K562 (cell line): ENCODE results near the gene PI4K2A. TPM values are rescaled to one million over a fixed set of nuclear protein-coding genes. Genes with fewer than 3 reads are reported as not detected.

ENCODE experiments used
- ATF1 ChIP-seq, 2 experiments: fragments of 450-650 bp in 1 of 2; IDR thresholded peaks; 2 replicates each; pipeline ENCODE4 v1.6.1; 2016; ENCODE audit warnings: missing compliant biosample characterization in 1 of 2, missing genetic modification characterization in 1 of 2
- ATF3 ChIP-seq, 2 experiments: fragments of 450-650 bp in 1 of 2; sonication (generic) in 1 of 2; formaldehyde crosslinking in 1 of 2; IDR thresholded peaks in 1 of 2; conservative IDR thresholded peaks in 1 of 2; 2 replicates each; pipeline versions ENCODE4 v1.6.1 to v1.8.1; 2016 to 2023; ENCODE audit warnings: mild to moderate bottlenecking in 2 of 2, moderate library complexity in 2 of 2, inconsistent platforms in 1 of 2, missing genetic modification reagents in 1 of 2
- ATF6 ChIP-seq: sonication (generic); formaldehyde crosslinking; IDR thresholded peaks from 2 replicates; pipeline ENCODE4 v1.4.0; 2020; ENCODE audit warnings: mild to moderate bottlenecking, missing genetic modification reagents
- E4F1 ChIP-seq: fragments of 250-450 bp; sonication (Bioruptor Pico); IDR thresholded peaks from 2 replicates; pipeline ENCODE4 v1.5.0; 2021; ENCODE audit warnings: mild to moderate bottlenecking, borderline replicate concordance
- EHMT2 ChIP-seq: fragments of 450-650 bp; IDR thresholded peaks from 2 replicates; pipeline ENCODE4 v1.6.1; 2018; ENCODE audit warnings: antibody characterized with exemption
- EP300 ChIP-seq: IDR thresholded peaks from 2 replicates; pipeline ENCODE4 v1.6.1; 2012; ENCODE audit warnings: low read length, improper control_type of control experiment
- JUN ChIP-seq, 2 experiments: sonication (generic) in 1 of 2; formaldehyde crosslinking in 1 of 2; IDR thresholded peaks; 2 replicates each; pipeline versions ENCODE4 v1.6.1 to v1.8.0; 2012 to 2022; ENCODE audit warnings: borderline replicate concordance in 2 of 2, mild to moderate bottlenecking in 2 of 2, improper control_type of control experiment in 1 of 2, low read depth in 1 of 2, low read length in 1 of 2, missing genetic modification reagents in 1 of 2
- MCM2 ChIP-seq: fragments of 450-650 bp; IDR thresholded peaks from 2 replicates; pipeline ENCODE4 v1.6.1; 2017; ENCODE audit warnings: low read depth, mild to moderate bottlenecking
- MITF ChIP-seq: IDR thresholded peaks from 2 replicates; pipeline ENCODE4 v1.6.1; 2014; ENCODE audit warnings: antibody characterized with exemption
- RBBP5 ChIP-seq: fragments of 200-600 bp; sonication (generic); IDR thresholded peaks from 2 replicates; pipeline ENCODE4 v1.6.1; 2012; ENCODE audit warnings: borderline replicate concordance, mild to moderate bottlenecking, low read length, control low read depth, inconsistent platforms; ENCODE audit not compliant: insufficient read depth, poor library complexity, severe bottlenecking
- RFX1 ChIP-seq: fragments of 450-650 bp; IDR thresholded peaks from 2 replicates; pipeline ENCODE4 v1.6.1; 2016; ENCODE audit warnings: mild to moderate bottlenecking, moderate library complexity
- RUNX1 ChIP-seq: sonication (generic); IDR thresholded peaks from 2 replicates; pipeline ENCODE4 v1.6.1; 2016; ENCODE audit warnings: antibody characterized with exemption, low read depth
- SMAD3 ChIP-seq: fragments of 450-650 bp; formaldehyde crosslinking; conservative IDR thresholded peaks from 2 replicates; pipeline ENCODE4 v1.4.0; 2020; ENCODE audit warnings: mild to moderate bottlenecking
- TAF9B ChIP-seq: fragments of 450-650 bp; IDR thresholded peaks from 2 replicates; pipeline ENCODE4 v1.6.1; 2018; ENCODE audit warnings: mild to moderate bottlenecking; ENCODE audit not compliant: partially characterized antibody
- WHSC1 ChIP-seq: IDR thresholded peaks from one replicate; pipeline ENCODE4 v1.6.1; 2012; ENCODE audit warnings: low read length, control low read depth, inconsistent platforms
- ZNF280A ChIP-seq: fragments of 450-650 bp; IDR thresholded peaks from 2 replicates; pipeline ENCODE4 v1.6.1; 2018; ENCODE audit warnings: mild to moderate bottlenecking, low read depth; ENCODE audit not compliant: partially characterized antibody
- ZNF41 ChIP-seq: fragments of 250-450 bp; sonication (Bioruptor Pico); conservative IDR thresholded peaks from 2 replicates; pipeline ENCODE4 v1.4.0; 2020; ENCODE audit warnings: mild to moderate bottlenecking
- ZNF444 ChIP-seq: fragments of 250-450 bp; sonication (Bioruptor Pico); IDR thresholded peaks from 2 replicates; pipeline ENCODE4 v1.4.0; 2020; ENCODE audit warnings: mild to moderate bottlenecking, moderate library complexity
- polyA plus RNA-seq, 8 experiments: library from polyadenylated mRNA; depleted of rRNA in 4 of 8; stranded (reverse) in 5 of 8; unstranded in 3 of 8; fragments of >200 nt; fragmentation: Nextera tagmentation in 2 of 8; fragmentation: Illumina TruSeq in 1 of 8; extraction: Ambion mirVana in 2 of 8; extraction: Trizol in 1 of 8; gene quantifications; 2 replicates each; pipeline versions ENCODE4 v1.2.1 to v1.2.3, GENCODE V29; 2011 to 2014; ENCODE audit warnings: inconsistent platforms in 1 of 8, missing spikeins in 1 of 8
- total RNA-seq, 7 experiments: library from RNA; depleted of rRNA in 6 of 7; stranded (reverse); fragments of >200 nt in 6 of 7; fragmentation: Illumina TruSeq in 2 of 7; extraction: Trizol in 2 of 7; gene quantifications; 2 replicates each; pipeline versions ENCODE4 v1.2.1 to v1.2.3, GENCODE V29; 2011 to 2021; ENCODE audit warnings: low replicate concordance in 1 of 7

PI4K2A gene
- total and polyA plus RNA-seq, 9 of the 15 experiments (the other 6 are each of a cell fraction or from before 2014, with no cell fraction given) = 4.4 to 28.4 (median 16.5) TPM

- no peak for TF ChIP-seq ATF6
- no peak for TF ChIP-seq ATF3 (IDR thresholded peaks at IDR 0.05)
- no peak for TF ChIP-seq ATF3 (CRISPR knock-in tag; conservative IDR thresholded peaks at IDR 0.05)
- TF ChIP-seq EHMT2 = no peak
- no peak for TF ChIP-seq E4F1 (CRISPR knock-in tag)
- no peak for TF ChIP-seq WHSC1
- no peak for TF ChIP-seq ZNF280A
- TF ChIP-seq ZNF444 (CRISPR knock-in tag) = no peak
- no peak for TF ChIP-seq ZNF41 (CRISPR knock-in tag)
- peak; percentile 63; the same call in 1 of the 2 replicates for TF ChIP-seq MITF
- TF ChIP-seq SMAD3 (CRISPR knock-in tag) = no peak
- no peak for TF ChIP-seq RFX1
- TF ChIP-seq JUN (IDR thresholded peaks at IDR 0.05; ENCODE audit: borderline replicate concordance, low read depth, low read length) = 0 out of 2 replicates have a peak, but pooled peaks have one; percentile 23
- no peak for TF ChIP-seq JUN (CRISPR knock-in tag; IDR thresholded peaks at IDR 0.05; ENCODE audit: borderline replicate concordance)
- peak; percentile 66 for TF ChIP-seq ATF1 (CRISPR knock-in tag; IDR thresholded peaks at IDR 0.05)
- TF ChIP-seq ATF1 (tag; IDR thresholded peaks at IDR 0.05) = peak; percentile 95
- TF ChIP-seq TAF9B = no peak
- TF ChIP-seq RUNX1 = no peak
- TF ChIP-seq RBBP5 = peak; percentile 56
- TF ChIP-seq MCM2 = no peak
- no peak for TF ChIP-seq EP300
Observed at GRCh38 chr10:97686962-97687784, 46.7 kb downstream of the PI4K2A start, which contains the start of gene AVPI1 (continued).
